Calu3 (cell line): ENCODE data around the gene SPOCK2. TPM values are rescaled to one million over a fixed set of nuclear protein-coding genes. Genes with fewer than 3 reads are reported as not detected.

Source experiments
- BruUV-seq: library from RNA; stranded (reverse); fragments of 400-500 nt; replicated peaks from 2 replicates; lab custom pipeline; 2021; lab: Mats Ljungman, UMichigan
- CTCF ChIA-PET: fragments of 300-600 bp; sonication (Branson Sonifier 250); formaldehyde crosslinking; loops from one replicate; lab custom pipeline; 2022; ENCODE audit warnings: antibody characterized with exemption; lab: Charles Lee
- DNase-seq: peaks from one replicate; pipeline ENCODE4 v3.0.0; 2022
- H3K27ac Mint-ChIP-seq: one replicate; pipeline ENCODE4 v1.8.0; 2022; ENCODE audit warnings: mixed read lengths; ENCODE audit not compliant: unreplicated experiment
- H3K27me3 Mint-ChIP-seq: one replicate; pipeline ENCODE4 v1.8.0; 2022; ENCODE audit warnings: mixed read lengths; ENCODE audit not compliant: unreplicated experiment
- H3K36me3 Mint-ChIP-seq: one replicate; pipeline ENCODE4 v1.8.0; 2022; ENCODE audit warnings: mild to moderate bottlenecking, moderate library complexity, mixed read lengths; ENCODE audit not compliant: insufficient read depth, unreplicated experiment
- H3K4me1 Mint-ChIP-seq: one replicate; pipeline ENCODE4 v1.8.0; 2022; ENCODE audit warnings: mild to moderate bottlenecking, low read depth, mixed read lengths; ENCODE audit not compliant: unreplicated experiment
- H3K4me3 Mint-ChIP-seq: one replicate; pipeline ENCODE4 v1.8.0; 2022; ENCODE audit warnings: mild to moderate bottlenecking, low read depth, moderate library complexity, mixed read lengths; ENCODE audit not compliant: unreplicated experiment
- H3K9me3 Mint-ChIP-seq: one replicate; pipeline ENCODE4 v1.8.0; 2022; ENCODE audit warnings: low read depth, mixed read lengths; ENCODE audit not compliant: unreplicated experiment
- CTCF ChIP-seq: fragments of 200-600 bp; IDR thresholded peaks from one replicate; pipeline ENCODE4 v1.8.0; 2022; ENCODE audit warnings: antibody characterized with exemption; ENCODE audit not compliant: unreplicated experiment
- intact Hi-C: fragments of 100-400 bp; cut with micrococcal nuclease; formaldehyde crosslinking; loops from one replicate; pipeline ENCODE4 v1.10.0; 2022; ENCODE audit not compliant: unreplicated experiment
- total RNA-seq: library from RNA; stranded (reverse); gene quantifications from 2 replicates; pipeline ENCODE4 v1.2.3, GENCODE V29; 2022

Gene SPOCK2
- total RNA-seq, 1 experiment from 2014 or later = 162 TPM

GRCh38 chr10:72105098-72105475, 16.7 kb upstream of the SPOCK2 start:
- DNase-seq = no peak

GRCh38 chr10:72104472-72105097, 16.2 kb upstream of the SPOCK2 start:
- H3K4me3 Mint-ChIP-seq = no peak overlapping the region
- peaks cover 86% of the 10 kb centered on the region for H3K4me1 Mint-ChIP-seq
- no peak for DNase-seq
- no peak for TF ChIP-seq CTCF
- no peaks in the 10 kb centered on the region for H3K27me3 Mint-ChIP-seq
- CTCF ChIA-PET = no interaction called here
- peaks cover 33% of the 10 kb centered on the region for H3K36me3 Mint-ChIP-seq
- intact Hi-C loops = no loop called here
- H3K9me3 Mint-ChIP-seq = no peaks in the 10 kb centered on the region
- no TSS peak for BruUV-seq
- peak overlapping the region; percentile 22 for H3K27ac Mint-ChIP-seq

More at GRCh38 chr10:72105098-72105475, 16.7 kb upstream of the SPOCK2 start:
- H3K9me3 Mint-ChIP-seq = no peaks in the 10 kb centered on the region
- no peaks in the 10 kb centered on the region for H3K27me3 Mint-ChIP-seq
- CTCF ChIA-PET = no interaction called here
- intact Hi-C loops = no loop called here
- peaks cover 86% of the 10 kb centered on the region for H3K4me1 Mint-ChIP-seq
- no peak for TF ChIP-seq CTCF
- H3K4me3 Mint-ChIP-seq = no peak overlapping the region
- peaks cover 32% of the 10 kb centered on the region for H3K36me3 Mint-ChIP-seq
- no TSS peak for BruUV-seq
- H3K27ac Mint-ChIP-seq = no peak overlapping the region

GRCh38 chr10:72099600-72099921, 11.2 kb upstream of the SPOCK2 start:
- peaks cover 37% of the 10 kb centered on the region for H3K36me3 Mint-ChIP-seq
- no peak for TF ChIP-seq CTCF
- CTCF ChIA-PET = interaction anchor here (1.4 to 1.9 kb wide), 3 partner anchors 51 to 232 kb away, joined by 3 to 8 read pairs (median 5); no protein-coding TSS in a partner anchor
- intact Hi-C loops = loop anchor here (2.0 to 10.0 kb wide), 3 partner anchors 52 to 235 kb away; no protein-coding TSS in a partner anchor
- no TSS peak for BruUV-seq
- DNase-seq = no peak
- peak overlapping the region; percentile 44 for H3K4me3 Mint-ChIP-seq
- H3K27me3 Mint-ChIP-seq = no peaks in the 10 kb centered on the region
- H3K27ac Mint-ChIP-seq = peak overlapping the region; percentile 97
- H3K4me1 Mint-ChIP-seq = peaks cover 77% of the 10 kb centered on the region
- no peaks in the 10 kb centered on the region for H3K9me3 Mint-ChIP-seq

GRCh38 chr10:72098836-72099599, 10.7 kb upstream of the SPOCK2 start:
- TSS peak; percentile 90 for BruUV-seq
- intact Hi-C loops = loop anchor here (1.0 to 10.0 kb wide), 4 partner anchors 17 to 236 kb away; no protein-coding TSS in a partner anchor
- Mint-ChIP-seq H3K27ac (peak overlapping the region; percentile 97), H3K4me1 (peaks cover 72% of the 10 kb centered on the region), H3K27me3 (no peaks in the 10 kb centered on the region), H3K36me3 (peaks cover 37% of the 10 kb centered on the region), H3K9me3 (no peaks in the 10 kb centered on the region), H3K4me3 (peak overlapping the region; percentile 44)
- CTCF ChIA-PET = interaction anchor here (1.0 to 1.9 kb wide), 7 partner anchors 9 to 233 kb away, joined by 3 to 8 read pairs (median 4); no protein-coding TSS in a partner anchor
- peak; percentile 58 for DNase-seq
- TF ChIP-seq CTCF = no peak
